ENCODE results near the gene ATP5F1B.

The ATP5F1B gene

GRCh38 chr12:56645201-56645716 lies 525 bp downstream of the ATP5F1B start:
- Histone ChIP-seq H3K27ac (ENCODE audit: low read depth, low read length) (peak overlapping the region; percentile 67), H3F3A (ENCODE audit: insufficient read depth) (peaks cover 8% of the 10 kb centered on the region; the same call in 1 of the 2 replicates), H3K4me2 (ENCODE audit: low read depth, low read length, poor library complexity, severe bottlenecking) (peak overlapping the region; percentile 79), H3K9me3 (ENCODE audit: insufficient read depth, low read length) (no peaks in the 10 kb centered on the region), H3K9me2 (replicated peaks; ENCODE audit: insufficient read depth, low read length) (no peaks in the 10 kb centered on the region), H3K4me3 (ENCODE audit: insufficient read depth, low read length, poor library complexity, severe bottlenecking) (peak overlapping the region; percentile 86), H3K36me3 (ENCODE audit: low read length) (peaks cover 23% of the 10 kb centered on the region), H4K20me1 (ENCODE audit: low read depth, low read length) (no peaks in the 10 kb centered on the region; the same call in 1 of the 2 replicates), H3K79me2 (ENCODE audit: insufficient read depth, low read length) (peaks cover 39% of the 10 kb centered on the region), H3K27me3 (ENCODE audit: low read length) (no peaks in the 10 kb centered on the region), H3K9ac (ENCODE audit: low read length) (peak overlapping the region; percentile 89), H2AFZ (ENCODE audit: low read depth, low read length, severe bottlenecking) (peak overlapping the region; percentile 28)
- TF ChIP-seq EZH2phosphoT487 (conservative IDR thresholded peaks at IDR 0.05; ENCODE audit: low read length) (no peak), CTCF (IDR thresholded peaks at IDR 0.05; ENCODE audit: insufficient read depth, low read length, poor library complexity, severe bottlenecking) (no peak)

GRCh38 chr12:56644654-56645053 lies 1.1 kb downstream of the ATP5F1B start:
- Histone ChIP-seq H2AFZ (ENCODE audit: low read depth, low read length, severe bottlenecking) (no peak overlapping the region), H3K79me2 (ENCODE audit: insufficient read depth, low read length) (peaks cover 39% of the 10 kb centered on the region), H3K27ac (ENCODE audit: low read depth, low read length) (no peak overlapping the region; the same call in 1 of the 2 replicates), H3K9me3 (ENCODE audit: insufficient read depth, low read length) (no peaks in the 10 kb centered on the region), H3K4me2 (ENCODE audit: low read depth, low read length, poor library complexity, severe bottlenecking) (peak overlapping the region; percentile 79), H3K4me3 (ENCODE audit: insufficient read depth, low read length, poor library complexity, severe bottlenecking) (peak overlapping the region; percentile 86), H3K9me2 (replicated peaks; ENCODE audit: insufficient read depth, low read length) (no peaks in the 10 kb centered on the region), H4K20me1 (ENCODE audit: low read depth, low read length) (no peaks in the 10 kb centered on the region; the same call in 1 of the 2 replicates), H3F3A (ENCODE audit: insufficient read depth) (peaks cover 8% of the 10 kb centered on the region; the same call in 1 of the 2 replicates), H3K9ac (ENCODE audit: low read length) (peak overlapping the region; percentile 89), H3K36me3 (ENCODE audit: low read length) (peaks cover 26% of the 10 kb centered on the region), H3K27me3 (ENCODE audit: low read length) (no peaks in the 10 kb centered on the region)
- TF ChIP-seq CTCF (IDR thresholded peaks at IDR 0.05; ENCODE audit: insufficient read depth, low read length, poor library complexity, severe bottlenecking) (no peak), EZH2phosphoT487 (conservative IDR thresholded peaks at IDR 0.05; ENCODE audit: low read length) (no peak)

GRCh38 chr12:56641219-56641618 lies 4.6 kb downstream of the ATP5F1B start:
- no peaks in the 10 kb centered on the region for H3K27me3 ChIP-seq (ENCODE audit: low read length)
- peaks cover 39% of the 10 kb centered on the region for H3K79me2 ChIP-seq (ENCODE audit: insufficient read depth, low read length)
- no peak overlapping the region for H3K4me2 ChIP-seq (ENCODE audit: low read depth, low read length, poor library complexity, severe bottlenecking)
- TF ChIP-seq EZH2phosphoT487 (conservative IDR thresholded peaks at IDR 0.05; ENCODE audit: low read length) = no peak
- H3K9ac ChIP-seq (ENCODE audit: low read length) = no peak overlapping the region
- H3K36me3 ChIP-seq (ENCODE audit: low read length) = peaks cover 40% of the 10 kb centered on the region
- H3K4me3 ChIP-seq (ENCODE audit: insufficient read depth, low read length, poor library complexity, severe bottlenecking) = no peak overlapping the region
- H4K20me1 ChIP-seq (ENCODE audit: low read depth, low read length) = no peaks in the 10 kb centered on the region; the same call in 1 of the 2 replicates
- no peaks in the 10 kb centered on the region for H3K9me2 ChIP-seq (replicated peaks; ENCODE audit: insufficient read depth, low read length)
- H3F3A ChIP-seq (ENCODE audit: insufficient read depth) = peaks cover 36% of the 10 kb centered on the region
- H3K9me3 ChIP-seq (ENCODE audit: insufficient read depth, low read length) = no peaks in the 10 kb centered on the region
- H3K27ac ChIP-seq (ENCODE audit: low read depth, low read length) = no peak overlapping the region
- H2AFZ ChIP-seq (ENCODE audit: low read depth, low read length, severe bottlenecking) = no peak overlapping the region

GRCh38 chr12:56637621-56638020 lies 8.2 kb downstream of the ATP5F1B start:
- Histone ChIP-seq H3K79me2 (ENCODE audit: insufficient read depth, low read length) (peaks cover 21% of the 10 kb centered on the region; the same call in 1 of the 2 replicates), H3K27ac (ENCODE audit: low read depth, low read length) (peak overlapping the region; percentile 46), H3K27me3 (ENCODE audit: low read length) (no peaks in the 10 kb centered on the region), H2AFZ (ENCODE audit: low read depth, low read length, severe bottlenecking) (no peak overlapping the region), H3K9me3 (ENCODE audit: insufficient read depth, low read length) (no peaks in the 10 kb centered on the region), H3K4me3 (ENCODE audit: insufficient read depth, low read length, poor library complexity, severe bottlenecking) (no peak overlapping the region), H3K36me3 (ENCODE audit: low read length) (peaks cover 25% of the 10 kb centered on the region), H4K20me1 (ENCODE audit: low read depth, low read length) (no peaks in the 10 kb centered on the region), H3K4me2 (ENCODE audit: low read depth, low read length, poor library complexity, severe bottlenecking) (peak overlapping the region; percentile 76), H3F3A (ENCODE audit: insufficient read depth) (peaks cover 34% of the 10 kb centered on the region), H3K9me2 (replicated peaks; ENCODE audit: insufficient read depth, low read length) (no peaks in the 10 kb centered on the region), H3K9ac (ENCODE audit: low read length) (no peak overlapping the region)
- TF ChIP-seq CTCF (IDR thresholded peaks at IDR 0.05; ENCODE audit: insufficient read depth, low read length, poor library complexity, severe bottlenecking) (no peak), EZH2phosphoT487 (conservative IDR thresholded peaks at IDR 0.05; ENCODE audit: low read length) (no peak)
